ENCODE measurements around the gene SYT9.
"Not testable (repeated sequence)": the region's sequence is repeated elsewhere in the genome, so short reads cannot be mapped to it uniquely, and the experiment has no call there.

The SYT9 gene

DNA sequence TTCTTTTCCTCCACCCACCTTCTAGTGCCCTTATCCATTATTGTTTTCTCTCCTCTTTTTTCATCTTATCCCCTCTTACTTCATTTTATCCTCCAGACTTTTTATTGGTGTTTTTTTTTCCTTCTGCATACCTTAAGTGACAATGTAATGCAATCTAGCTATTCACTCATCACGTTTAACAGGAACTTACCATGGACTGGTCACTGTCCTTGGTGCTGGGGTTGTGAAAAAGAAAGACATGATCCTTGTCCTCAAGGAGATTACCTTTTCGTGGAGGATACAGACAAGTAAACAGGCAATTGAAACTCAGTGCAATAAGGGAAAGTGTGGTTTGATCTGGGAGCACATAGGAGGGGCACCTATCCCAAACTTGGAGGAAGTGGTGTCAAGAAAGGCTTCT, 20.7 kb downstream of the SYT9 start:
- DNase-seq (ENCODE audit: low read depth): no peak

DNA sequence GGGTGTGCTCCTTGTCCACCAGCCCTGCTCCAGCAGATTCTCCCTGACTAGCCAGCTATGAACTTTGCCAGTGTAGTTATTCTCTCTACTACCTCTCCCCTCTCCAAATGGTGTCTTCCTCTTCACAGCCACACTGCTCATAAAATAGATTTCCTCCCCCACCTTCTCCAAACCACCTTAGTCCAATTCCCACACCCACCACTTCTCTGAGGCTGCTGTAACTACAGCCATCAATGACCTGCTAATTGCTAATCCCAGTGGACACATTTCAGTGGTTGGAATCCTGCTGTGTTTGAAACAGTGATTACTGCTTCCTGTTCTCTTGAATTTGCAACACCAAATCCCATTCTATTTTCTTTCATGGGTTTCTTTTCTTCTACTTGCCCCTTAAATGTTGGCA, 23.4 kb downstream of the SYT9 start:
- DNase-seq (ENCODE audit: low read depth): no peak

DNA sequence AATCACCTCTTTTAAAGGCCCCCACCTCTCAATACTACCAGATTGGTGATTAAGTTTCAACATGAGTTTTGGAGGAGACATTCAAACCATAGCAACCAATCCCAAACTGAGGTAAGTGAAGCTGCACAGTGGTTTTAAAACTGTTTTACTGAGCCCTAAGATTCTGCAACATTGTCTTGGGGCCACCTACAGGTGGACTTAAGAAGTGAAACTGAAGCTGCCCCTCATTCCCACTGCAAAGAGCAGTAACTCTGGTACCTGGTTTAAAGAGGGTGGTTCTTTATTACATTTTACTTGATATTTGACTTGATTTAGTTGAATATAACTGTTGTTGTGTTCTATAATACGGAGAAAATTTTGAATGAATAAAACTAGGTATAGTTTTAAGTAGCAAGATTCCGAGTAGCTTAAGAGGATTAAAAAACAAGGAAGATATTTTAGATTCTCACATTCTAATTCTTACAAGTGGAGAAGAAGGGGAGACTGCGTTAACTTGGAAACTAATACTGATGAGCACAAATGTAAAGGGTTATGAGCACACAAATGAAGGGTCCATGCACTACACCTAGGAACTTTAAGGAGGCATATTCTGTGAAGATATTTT, 26.7 kb downstream of the SYT9 start:
- DNase-seq (ENCODE audit: low read depth): no peak

DNA sequence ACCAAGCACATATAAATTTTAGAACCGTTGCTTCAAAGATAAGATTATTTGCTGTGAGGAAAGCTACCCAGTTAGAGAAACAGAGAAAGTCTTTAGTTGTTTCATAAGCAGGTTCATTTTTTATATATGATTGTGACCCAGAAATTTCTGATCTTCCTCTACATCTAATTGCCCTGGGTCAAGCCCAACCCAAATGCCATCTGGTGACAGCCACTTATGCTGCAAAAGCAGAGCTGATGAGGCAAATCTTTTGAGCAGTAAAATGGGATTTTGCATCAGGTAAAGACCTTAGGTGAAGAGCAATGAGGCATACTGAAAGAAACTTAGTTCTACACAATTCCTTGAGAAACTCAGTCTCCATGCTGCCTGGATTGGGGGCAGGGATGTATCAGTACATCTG, 28.0 kb downstream of the SYT9 start:
- no peak for DNase-seq (ENCODE audit: low read depth)

DNA sequence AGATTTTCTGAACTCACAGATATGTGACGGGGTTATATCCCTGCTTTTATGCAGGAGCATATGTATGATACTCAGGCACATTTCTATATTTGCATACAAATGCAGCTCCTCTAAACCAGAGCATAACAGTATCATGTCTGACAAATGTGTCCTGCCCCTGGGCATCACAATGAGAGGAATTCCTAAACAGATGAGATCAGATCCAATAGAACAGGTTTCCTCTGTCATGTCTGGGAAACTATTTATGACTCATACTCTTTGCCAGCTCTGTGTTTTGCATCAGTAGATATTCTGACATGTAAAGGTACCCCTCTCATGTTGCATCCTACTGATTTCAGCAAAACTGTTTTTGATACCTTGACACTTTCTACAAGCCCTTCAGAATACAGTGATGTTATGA, 29.4 kb downstream of the SYT9 start:
- DNase-seq (ENCODE audit: low read depth): no peak

DNA sequence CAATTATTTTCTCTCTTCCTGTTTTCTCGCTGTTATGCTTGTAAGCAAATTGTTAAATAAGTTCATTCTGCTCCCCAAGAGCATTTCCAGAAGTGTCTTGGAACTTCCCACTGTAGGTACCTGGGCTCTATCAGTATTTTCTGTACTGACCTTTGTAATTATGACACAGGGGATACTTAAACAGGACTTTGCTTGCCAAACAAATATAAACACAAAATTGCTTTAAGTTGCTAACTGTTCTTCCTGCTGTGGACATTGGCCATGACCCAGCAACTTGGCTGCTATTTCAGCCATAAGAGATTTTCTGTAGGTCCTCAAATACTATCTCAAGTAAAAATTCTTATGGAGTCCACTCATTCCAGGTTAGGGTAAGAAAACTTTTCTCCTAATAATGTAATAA, 30.1 kb downstream of the SYT9 start:
- no peak for DNase-seq (ENCODE audit: low read depth)

DNA sequence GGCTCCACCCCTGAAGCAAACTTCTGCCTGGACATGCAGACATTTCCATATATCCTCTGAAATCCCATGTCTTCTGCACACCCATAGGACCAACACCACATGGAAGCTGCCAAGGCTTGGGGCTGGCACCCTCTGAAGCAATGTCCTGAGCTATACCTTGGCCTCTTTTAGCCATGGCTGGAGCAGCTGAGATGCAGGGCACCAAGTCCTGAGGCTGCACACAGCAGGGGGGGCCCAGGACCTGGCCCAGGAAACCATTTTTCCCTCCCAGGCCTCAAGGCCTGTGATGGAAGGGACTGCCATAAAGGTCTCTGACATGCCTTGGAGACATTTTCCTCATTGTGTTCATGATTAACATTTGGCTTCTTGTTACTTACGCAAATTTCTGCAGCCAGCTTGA, 34.5 kb downstream of the SYT9 start:
- DNase-seq (ENCODE audit: low read depth): no peak

DNA sequence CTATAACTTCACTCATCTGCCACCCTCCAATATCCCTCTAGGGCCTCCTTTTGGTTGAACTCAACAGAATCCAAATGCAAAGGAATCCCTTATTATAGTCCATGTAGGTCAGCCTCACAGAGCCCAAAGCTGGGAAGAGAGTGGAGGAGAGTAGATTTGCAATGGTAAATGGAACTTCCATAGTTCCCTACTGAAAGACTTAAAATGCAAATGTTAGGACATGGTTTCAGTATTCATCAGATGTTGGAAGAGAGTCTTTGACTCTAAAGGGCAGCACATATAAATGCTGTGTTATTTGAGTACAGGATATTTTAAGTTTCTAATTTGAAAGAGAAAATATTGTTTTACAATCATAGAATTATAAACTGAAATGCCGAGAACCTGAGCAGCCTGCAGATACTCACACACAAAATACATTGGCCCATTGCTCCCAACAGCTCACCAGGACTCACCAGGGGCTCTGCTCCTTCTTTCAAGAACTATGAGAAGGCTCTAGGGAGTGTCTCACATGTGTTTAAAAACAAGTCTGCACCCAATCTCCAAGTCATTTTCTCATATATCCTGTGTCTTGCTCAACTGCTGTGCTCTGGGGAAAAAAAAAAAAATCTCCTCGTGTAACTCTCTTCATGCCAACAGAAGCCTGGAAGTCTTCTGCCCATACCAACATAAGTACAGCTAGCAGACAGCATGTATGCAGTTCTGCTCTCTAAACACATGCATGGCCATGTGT, 39.6 kb downstream of the SYT9 start:
- DNase-seq (ENCODE audit: low read depth): no peak

DNA sequence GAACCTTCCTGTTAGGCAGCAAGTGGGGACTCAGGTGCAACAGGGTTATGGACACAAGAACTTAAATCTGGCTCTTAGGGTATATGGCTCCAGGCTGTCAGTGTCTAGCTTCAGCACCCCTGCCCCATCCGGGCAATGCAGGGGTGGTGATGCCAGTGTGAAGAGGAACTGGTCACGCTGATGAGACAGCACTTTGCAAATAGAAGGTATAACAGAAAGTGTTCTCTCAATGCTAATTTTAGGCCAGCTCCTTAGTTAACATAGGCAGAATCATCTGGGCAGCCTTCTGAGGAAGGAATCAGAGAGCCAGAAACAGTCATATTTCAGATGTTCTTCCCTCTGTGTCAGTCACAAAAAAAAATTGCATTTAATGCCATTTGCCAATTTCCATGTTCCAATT, 41.2 kb downstream of the SYT9 start:
- no peak for DNase-seq (ENCODE audit: low read depth)

DNA sequence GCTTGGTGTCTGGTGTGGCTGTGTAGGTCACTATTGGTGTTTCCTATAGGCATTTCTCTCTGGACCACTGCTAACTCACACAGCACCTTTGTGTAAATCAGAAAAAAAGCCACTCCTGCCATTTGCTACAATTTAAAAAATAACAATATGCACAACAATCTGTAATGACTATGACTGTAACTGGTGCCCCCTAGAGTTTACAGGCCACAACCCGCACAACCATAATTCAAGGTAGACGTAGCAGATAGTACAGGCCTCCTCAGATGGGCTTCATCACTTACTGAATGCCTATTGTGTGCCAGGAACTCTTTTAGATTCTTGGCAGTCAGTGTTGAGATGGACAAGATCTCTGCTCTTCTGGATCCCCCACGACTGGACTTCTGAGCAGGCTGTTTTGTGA, 47.7 kb downstream of the SYT9 start:
- no peak for DNase-seq (ENCODE audit: low read depth)

DNA sequence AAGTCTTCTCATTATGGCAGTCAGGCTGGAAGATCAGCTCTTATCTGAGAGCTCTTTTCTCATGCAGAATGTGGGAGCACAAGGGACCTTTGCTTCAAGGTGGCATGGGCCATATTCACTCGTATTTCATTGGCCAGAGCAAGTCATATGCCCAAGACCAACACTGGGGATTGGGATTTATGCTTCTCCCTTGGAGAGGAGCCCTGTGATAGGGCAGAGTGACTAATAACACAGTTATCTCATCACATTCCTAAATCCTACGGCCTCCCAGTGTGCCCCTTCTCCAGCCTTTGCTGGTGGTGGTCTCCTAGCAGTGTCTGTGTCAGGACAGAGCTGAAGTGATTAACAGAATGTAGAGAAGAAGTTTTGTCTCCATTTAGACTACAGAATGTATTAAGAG, 48.6 kb downstream of the SYT9 start:
- no peak for DNase-seq (ENCODE audit: low read depth)

DNA sequence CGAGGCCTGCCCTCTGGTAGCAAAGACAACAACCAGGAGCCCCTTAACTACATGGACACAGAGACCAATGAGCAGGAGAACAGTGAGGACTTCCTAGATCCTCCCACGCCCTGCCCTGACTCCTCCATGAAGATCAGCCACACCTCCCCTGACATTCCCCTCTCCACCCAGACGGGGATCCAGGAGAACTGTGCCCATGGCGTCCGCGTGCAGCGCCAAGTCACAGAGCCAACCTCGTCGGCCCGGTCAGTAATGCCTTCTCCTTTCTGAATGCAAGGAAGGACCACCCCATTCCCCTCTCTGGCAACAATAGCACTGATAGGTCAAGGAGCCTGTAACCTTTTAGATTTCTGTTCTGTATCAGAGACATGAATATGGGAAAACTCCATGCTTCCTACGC, 51.4 kb downstream of the SYT9 start:
- DNase-seq (ENCODE audit: low read depth): no peak

DNA sequence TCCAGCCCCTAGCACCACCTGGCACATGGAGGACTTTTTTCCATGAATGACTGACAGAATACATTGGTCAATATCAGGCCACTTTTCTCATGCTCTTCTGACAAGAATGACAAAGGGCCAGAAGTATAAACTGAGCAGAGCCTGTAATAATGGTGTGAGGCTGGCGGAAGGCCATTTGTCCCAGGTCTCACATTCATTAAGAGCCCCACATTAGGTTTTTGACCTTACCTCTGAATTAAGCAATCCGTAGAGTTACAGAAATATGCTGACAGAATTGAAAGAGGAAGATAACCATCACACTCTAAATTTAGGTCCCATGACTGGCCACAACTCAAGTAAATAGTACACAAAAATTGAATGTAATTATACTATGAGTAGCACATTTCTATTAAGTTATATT, 55.2 kb downstream of the SYT9 start:
- DNase-seq (ENCODE audit: low read depth): no peak

DNA sequence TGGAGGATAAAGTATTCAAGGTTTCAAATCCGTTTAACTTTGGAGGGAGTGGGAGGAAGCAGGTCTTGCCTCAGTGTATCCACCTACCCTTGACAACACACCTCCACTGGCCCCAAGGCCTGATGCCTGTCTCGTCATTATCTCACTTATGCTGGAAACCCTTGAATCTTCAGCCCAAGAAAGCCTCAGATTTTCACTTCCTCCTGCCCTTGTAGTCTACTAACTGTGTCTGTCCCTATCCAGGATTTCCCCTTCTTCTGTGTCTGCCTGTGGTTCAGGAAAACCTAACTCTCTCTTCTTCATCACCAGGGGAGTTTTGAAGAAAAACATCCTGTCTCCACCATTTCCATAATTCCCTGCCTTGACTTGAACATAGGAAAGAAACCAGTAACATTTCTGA, 56.1 kb downstream of the SYT9 start:
- no peak for DNase-seq (ENCODE audit: low read depth)

DNA sequence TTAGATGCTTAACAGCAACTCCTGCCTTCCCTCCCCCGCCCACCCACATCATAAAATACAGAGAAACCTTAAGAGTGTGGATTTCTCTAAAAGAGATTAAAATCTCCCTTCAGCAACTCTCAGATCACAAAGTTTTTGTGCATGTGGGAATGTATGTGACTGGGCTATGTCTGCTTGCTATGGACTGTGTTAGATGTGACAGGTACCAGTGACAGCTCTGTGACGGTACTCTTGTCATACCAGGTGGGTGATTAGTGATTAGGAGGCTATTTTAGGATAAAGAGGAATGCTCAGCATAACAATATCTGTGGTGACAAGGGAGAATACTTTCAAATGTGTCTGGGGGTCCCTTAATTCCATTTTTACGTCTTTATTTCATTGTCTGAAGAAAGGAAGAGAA, 60.2 kb downstream of the SYT9 start:
- DNase-seq (ENCODE audit: low read depth): no peak

DNA sequence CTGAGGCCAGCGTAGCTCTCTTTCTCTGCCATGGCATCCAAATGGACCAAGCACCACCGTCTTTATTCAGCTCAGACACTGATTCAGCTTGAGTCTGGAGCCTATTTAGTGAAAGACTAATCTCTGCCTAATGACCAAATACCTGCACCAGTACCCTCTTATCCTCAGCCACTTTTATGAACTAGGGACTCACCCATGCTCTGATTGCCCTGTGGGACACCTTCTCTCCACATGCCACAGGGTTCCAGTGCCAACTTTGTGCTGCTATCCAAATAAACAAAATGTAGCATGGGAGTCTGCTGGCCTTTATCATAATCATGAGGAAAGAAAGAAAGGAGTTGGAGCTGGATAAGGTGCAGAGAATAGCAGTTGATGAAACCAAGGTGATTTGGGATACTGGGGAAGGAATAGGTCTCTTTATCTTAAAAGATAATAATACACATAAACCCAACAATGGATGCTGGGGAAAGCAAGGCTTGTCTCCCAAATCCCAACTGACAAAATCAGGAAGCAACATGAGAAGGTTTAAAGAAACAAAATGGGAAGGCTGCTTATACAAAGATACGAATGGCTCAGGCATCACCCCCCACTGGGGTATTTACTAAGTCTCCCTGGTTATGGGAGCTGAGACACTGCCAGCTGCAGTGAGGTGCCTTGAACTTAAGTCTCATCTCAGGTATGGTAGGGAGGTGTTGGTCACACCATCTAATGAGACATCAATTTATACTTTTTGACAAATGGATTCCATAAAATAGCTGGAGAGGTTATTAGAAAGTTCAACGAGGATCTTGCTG, 63.3 kb downstream of the SYT9 start:
- no peak for DNase-seq (ENCODE audit: low read depth)

DNA sequence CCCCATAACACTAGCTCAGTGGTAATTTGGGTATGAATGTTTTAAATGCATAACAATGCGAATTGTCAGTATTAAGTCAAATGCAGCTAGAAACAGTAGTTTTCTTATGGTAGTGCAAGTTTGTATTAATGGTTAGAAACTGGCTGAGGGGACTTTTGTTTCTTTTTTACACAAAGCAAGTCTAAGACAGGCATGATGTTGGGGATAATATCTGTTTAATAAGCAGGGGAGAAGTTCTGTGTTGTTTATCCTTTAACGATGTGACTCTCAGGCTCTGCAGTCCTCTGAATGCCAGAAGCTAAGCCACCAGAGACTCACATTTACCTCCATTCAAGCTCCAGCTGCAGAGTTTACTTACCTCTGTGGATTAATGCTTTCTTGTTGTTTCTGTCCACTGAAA, 67.8 kb downstream of the SYT9 start:
- DNase-seq (ENCODE audit: low read depth): no peak

DNA sequence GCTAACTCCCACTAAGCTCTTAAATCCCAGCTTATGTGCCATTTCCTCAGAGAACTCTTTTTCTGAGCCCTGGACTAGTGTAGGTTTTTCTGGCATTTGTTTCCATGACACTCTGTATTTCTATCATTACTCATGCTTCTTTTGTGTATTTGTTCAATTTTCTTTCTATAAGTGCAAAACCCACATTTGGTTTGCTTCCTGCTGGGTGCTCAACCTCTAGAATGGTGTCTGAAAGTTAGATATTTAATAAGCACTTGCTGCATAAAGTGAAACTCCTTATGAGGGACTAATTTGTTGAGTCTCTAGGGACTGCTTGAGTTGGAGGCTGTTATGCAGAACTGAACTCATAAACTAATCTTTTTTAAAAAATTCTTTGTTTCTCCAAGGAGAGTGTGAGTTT, 68.6 kb downstream of the SYT9 start:
- DNase-seq (ENCODE audit: low read depth): no peak

DNA sequence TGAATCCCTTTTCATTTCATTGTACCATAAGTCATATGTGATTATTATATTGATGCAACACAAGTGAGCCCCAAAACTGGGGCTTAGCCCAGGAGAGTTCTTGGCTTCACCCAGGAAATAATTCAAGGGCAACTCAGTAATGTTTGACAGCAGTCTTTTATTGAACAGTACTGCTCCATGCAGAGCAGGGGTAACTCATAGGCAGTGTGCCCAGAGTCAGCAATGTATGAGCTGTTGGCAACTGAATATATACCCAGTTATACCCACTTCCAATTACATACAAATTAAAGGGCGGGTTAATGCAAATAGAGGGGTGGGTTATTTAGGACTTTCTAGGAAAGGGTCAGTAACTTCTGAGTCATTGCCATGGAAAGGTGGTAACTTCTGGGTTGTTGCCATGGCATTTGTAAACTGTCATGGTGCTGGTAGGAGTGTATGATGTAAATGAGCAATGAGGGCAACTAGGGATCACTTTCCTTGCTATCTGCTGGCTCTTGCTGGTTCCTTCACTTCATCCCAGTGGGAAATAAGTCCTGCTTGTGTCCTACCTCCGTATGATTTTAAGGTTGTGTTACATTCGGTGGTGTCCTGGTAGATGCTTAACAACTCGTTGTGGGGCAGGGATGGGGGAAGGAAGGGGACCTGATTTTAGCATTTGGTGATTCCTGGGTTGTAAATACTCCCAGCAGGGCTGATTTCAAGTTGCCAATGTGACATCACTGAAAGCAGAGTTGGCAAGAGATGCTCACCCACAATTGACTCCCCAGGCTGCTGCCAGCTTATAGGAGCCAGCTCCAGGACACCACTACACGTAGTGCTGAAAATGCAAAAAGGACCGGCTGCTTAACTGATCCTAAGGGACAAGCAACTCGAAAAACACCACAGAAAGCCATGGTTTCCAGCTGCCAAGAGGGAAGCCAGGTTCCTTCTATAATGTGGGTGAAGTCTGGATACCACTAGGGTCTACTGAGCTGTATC, 70.1 kb downstream of the SYT9 start:
- DNase-seq (ENCODE audit: low read depth): no peak

DNA sequence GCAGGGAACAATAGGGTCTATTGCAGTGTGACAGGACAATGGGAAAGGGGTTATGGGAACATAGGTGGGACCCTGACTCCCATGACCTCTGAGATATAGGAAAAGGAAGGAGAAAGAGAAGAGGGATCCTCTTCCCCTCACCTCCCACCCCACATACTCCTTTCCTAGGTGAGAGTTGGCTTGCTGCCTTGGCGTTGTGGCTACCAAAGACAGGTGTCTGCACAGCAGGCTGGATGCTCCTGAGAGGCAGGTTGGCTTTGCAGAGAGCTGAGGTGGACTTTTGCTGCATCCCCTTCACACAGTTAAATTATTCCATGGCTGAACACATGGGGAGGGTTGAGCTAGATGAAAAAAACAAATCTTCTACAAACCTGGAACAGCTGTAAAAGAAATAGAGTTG, 80.7 kb downstream of the SYT9 start:
- DNase-seq (ENCODE audit: low read depth): no peak

DNA sequence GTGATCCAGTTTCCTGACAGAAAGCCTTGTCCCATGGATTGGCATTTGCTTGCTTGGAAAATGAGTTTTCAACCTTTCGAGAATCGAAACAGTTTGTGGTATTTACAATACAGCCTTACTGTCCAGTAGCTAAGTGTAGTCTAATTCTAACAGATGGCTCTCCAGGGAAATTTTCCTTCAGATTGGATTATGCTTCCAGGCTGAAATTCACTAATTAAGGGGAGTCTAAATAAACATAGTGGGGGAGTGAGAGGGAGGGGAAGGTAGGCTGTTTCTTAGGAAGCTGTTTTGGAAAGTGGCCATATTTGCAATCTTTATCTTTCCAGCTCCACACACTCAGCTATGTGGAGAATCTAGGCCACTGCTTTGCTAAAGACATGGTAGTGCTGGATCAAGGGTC, 81.3 kb downstream of the SYT9 start:
- no peak for DNase-seq (ENCODE audit: low read depth)

DNA sequence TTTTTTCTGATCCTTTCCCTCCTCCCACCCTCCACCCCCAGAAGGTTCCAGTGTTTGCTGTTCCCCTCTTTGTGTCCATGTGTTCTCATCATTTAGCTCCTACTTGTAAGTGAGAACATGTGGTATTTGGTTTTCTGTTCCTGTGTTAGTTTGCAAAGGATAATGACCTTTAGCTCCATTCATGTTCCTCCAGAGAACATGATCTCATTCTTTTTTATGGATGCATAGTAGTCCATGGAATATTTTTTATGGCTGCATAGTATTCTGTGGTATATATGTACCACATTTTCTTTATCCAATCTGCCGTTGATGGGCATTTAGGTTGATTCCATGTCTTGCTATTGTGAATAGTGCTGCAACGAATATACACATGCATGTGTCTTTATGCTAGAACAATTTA, 83.7 kb downstream of the SYT9 start:
- DNase-seq (ENCODE audit: low read depth): not testable (repeated sequence)
